MCF 10A (cell line): ENCODE data around the gene ITGB8. TPM values are rescaled to one million over a fixed set of nuclear protein-coding genes. Genes with fewer than 3 reads are reported as not detected.
"Not testable (repeated sequence)": the region's sequence is repeated elsewhere in the genome, so short reads cannot be mapped to it uniquely, and the experiment has no call there.

Experiments used
- BruUV-seq: library from RNA; stranded (reverse); fragments of 400-500 nt; replicated peaks from 2 replicates; lab custom pipeline; 2021; lab: Mats Ljungman, UMichigan
- CTCF ChIA-PET: fragments of 300-600 bp; sonication (Branson Sonifier 250); formaldehyde crosslinking; extraction: SDS; loops from one replicate; lab custom pipeline; 2021; ENCODE audit warnings: antibody characterized with exemption, inconsistent platforms; lab: Yijun Ruan, JAX
- POLR2A ChIA-PET: fragments of 300-600, 350-650 bp; sonication (Branson Sonifier 250); formaldehyde crosslinking; extraction: SDS; loops from one replicate; lab custom pipeline; 2020; ENCODE audit warnings: antibody characterized with exemption, inconsistent platforms; lab: Yijun Ruan, JAX
- DNase-seq: peaks from one replicate; pipeline ENCODE4 v3.0.0-alpha.2; 2018; ENCODE audit not compliant: unreplicated experiment
- H3K27ac Mint-ChIP-seq: one replicate; pipeline ENCODE4 v1.8.0; 2022; ENCODE audit warnings: mild to moderate bottlenecking, low read depth, mixed read lengths; ENCODE audit not compliant: unreplicated experiment
- H3K27me3 Mint-ChIP-seq: one replicate; pipeline ENCODE4 v1.8.0; 2022; ENCODE audit warnings: mixed read lengths; ENCODE audit not compliant: insufficient read depth, unreplicated experiment
- H3K36me3 Mint-ChIP-seq: one replicate; pipeline ENCODE4 v1.8.0; 2022; ENCODE audit warnings: mild to moderate bottlenecking, moderate library complexity, mixed read lengths; ENCODE audit not compliant: insufficient read depth, unreplicated experiment
- H3K4me1 Mint-ChIP-seq: one replicate; pipeline ENCODE4 v1.8.0; 2022; ENCODE audit warnings: mixed read lengths; ENCODE audit not compliant: insufficient read depth, unreplicated experiment
- H3K4me3 Mint-ChIP-seq: one replicate; pipeline ENCODE4 v1.8.0; 2022; ENCODE audit warnings: mild to moderate bottlenecking, moderate library complexity, mixed read lengths; ENCODE audit not compliant: unreplicated experiment
- H3K9me3 Mint-ChIP-seq: one replicate; pipeline ENCODE4 v1.8.0; 2022; ENCODE audit warnings: mixed read lengths; ENCODE audit not compliant: unreplicated experiment
- CTCF ChIP-seq: fragments of 200-600 bp; IDR thresholded peaks from one replicate; pipeline ENCODE4 v1.8.0; 2022; ENCODE audit warnings: antibody characterized with exemption, mild to moderate bottlenecking; ENCODE audit not compliant: unreplicated experiment
- intact Hi-C: fragments of 100-400 bp; cut with micrococcal nuclease; formaldehyde crosslinking; loops from 2 replicates; pipeline ENCODE4 v1.14.1; 2022
- total RNA-seq: library from RNA; stranded (reverse); gene quantifications from 2 replicates; pipeline ENCODE4 v1.2.3, GENCODE V29; 2022

The ITGB8 gene
- total RNA-seq, 1 experiment from 2014 or later = 38.1 TPM

- intact Hi-C loops = no loop called here
- Mint-ChIP-seq H3K9me3 (no peaks in the 10 kb centered on the region), H3K27me3 (no peaks in the 10 kb centered on the region), H3K36me3 (no peaks in the 10 kb centered on the region), H3K4me1 (peaks cover 21% of the 10 kb centered on the region), H3K27ac (no peak overlapping the region), H3K4me3 (no peak overlapping the region)
- no peak for TF ChIP-seq CTCF
- BruUV-seq = no TSS peak
- no peak for DNase-seq
- ChIA-PET CTCF (interaction anchor here (0.6 kb wide), 1 partner anchor 1785 kb away, joined by 4 read pairs; no protein-coding TSS in a partner anchor), POLR2A (interaction anchor here (1.0 kb wide), 1 partner anchor 32 kb away, joined by 4 read pairs; the partner anchor contains the start of gene ITGB8)
Observed at GRCh38 chr7:20298486-20298901, 32.2 kb upstream of the ITGB8 start.

- POLR2A ChIA-PET = interaction anchor here (1.0 kb wide), 1 partner anchor 31 kb away, joined by 4 read pairs; the partner anchor contains the start of gene ITGB8
- intact Hi-C loops = no loop called here
Observed at GRCh38 chr7:20299145-20299544, 31.6 kb upstream of the ITGB8 start.

DNA sequence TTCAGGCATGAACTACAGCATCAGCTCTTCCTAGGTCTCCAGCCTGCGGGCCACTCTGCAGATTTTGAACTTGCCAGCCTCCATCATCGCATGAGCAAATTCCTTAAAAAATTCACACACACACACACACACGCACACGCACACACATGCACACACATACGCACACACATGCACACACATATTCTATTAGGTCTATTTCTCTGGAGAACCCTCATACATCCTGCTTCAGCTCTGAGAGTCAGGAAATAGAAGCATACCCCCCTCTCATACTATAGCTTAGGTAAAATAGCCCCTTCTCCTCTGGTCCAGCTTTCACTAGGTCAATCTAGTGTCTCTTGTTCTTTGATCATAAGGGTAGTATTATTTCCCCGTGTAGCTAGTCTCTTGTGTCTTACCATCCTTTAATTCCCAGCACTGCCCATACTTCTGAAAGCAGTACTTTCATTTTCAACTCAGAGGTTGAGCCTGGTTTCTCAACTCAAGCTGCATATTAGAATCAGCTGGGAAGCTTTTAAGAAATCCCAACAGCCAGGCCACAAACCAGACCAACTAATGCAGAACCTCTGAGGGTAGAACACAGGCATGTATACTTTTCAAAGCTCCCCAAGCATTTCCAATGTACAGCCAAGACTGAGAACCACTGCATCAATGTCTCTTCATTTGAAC is 30.9 kb upstream of the ITGB8 start:
- Mint-ChIP-seq H3K36me3 (no peaks in the 10 kb centered on the region), H3K27ac (peak overlapping the region; percentile 87), H3K9me3 (no peaks in the 10 kb centered on the region), H3K4me1 (peaks cover 21% of the 10 kb centered on the region), H3K4me3 (no peak overlapping the region), H3K27me3 (no peaks in the 10 kb centered on the region)
- intact Hi-C loops = no loop called here
- no peak for DNase-seq
- no TSS peak for BruUV-seq
- POLR2A ChIA-PET = interaction anchor here (0.5 to 1.0 kb wide), 3 partner anchors 8 to 59 kb away, joined by 3 to 4 read pairs (median 4); partner anchors contain the start of gene ITGB8
- CTCF ChIA-PET = interaction anchor here (0.5 to 1.6 kb wide), 11 partner anchors 28 to 591 kb away, joined by 3 to 7 read pairs (median 3); partner anchors contain the start of gene POLR1F
- no peak for TF ChIP-seq CTCF

More at GRCh38 chr7:20299145-20299544, 31.6 kb upstream of the ITGB8 start:
- no peaks in the 10 kb centered on the region for H3K36me3 Mint-ChIP-seq
- H3K4me3 Mint-ChIP-seq = no peak overlapping the region
- peaks cover 21% of the 10 kb centered on the region for H3K4me1 Mint-ChIP-seq
- H3K27me3 Mint-ChIP-seq = no peaks in the 10 kb centered on the region
- TF ChIP-seq CTCF = no peak
- H3K27ac Mint-ChIP-seq = no peak overlapping the region
- BruUV-seq = no TSS peak
- H3K9me3 Mint-ChIP-seq = no peaks in the 10 kb centered on the region
- CTCF ChIA-PET = interaction anchor here (0.5 to 1.6 kb wide), 4 partner anchors 33 to 590 kb away, joined by 3 to 5 read pairs (median 3); partner anchors contain the start of gene POLR1F
- no peak for DNase-seq

DNA sequence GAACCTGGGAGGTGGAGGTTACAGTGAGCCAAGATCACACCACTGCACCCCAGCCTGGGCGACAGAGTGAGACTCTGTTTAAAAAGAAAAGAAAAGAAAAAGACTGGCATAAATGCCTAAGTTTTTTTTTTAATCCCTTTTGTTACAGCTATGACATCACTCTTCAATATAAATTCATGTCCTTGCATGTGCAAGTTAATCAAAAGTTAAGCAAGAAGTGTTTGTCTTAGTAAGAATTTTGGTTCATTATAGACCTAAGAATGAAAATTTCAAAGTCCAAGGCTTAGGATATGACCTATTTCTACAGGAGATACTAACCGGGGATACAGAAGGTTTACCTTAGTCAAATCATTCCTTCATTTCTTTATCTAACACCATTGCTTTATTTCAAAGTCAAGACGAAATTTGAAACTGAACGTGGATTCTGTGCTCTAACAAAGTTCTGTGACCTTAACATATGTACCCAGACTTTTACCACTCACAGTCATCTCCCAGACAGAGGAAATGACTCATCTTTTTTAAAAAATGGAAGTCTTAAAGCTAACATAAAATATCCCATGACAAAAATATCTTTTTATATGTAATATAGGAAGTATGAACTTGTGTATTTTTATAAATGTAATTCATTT is 29.3 kb upstream of the ITGB8 start:
- no peaks in the 10 kb centered on the region for H3K9me3 Mint-ChIP-seq
- peaks cover 22% of the 10 kb centered on the region for H3K4me1 Mint-ChIP-seq
- H3K36me3 Mint-ChIP-seq = no peaks in the 10 kb centered on the region
- BruUV-seq = TSS peak; percentile 77
- no peaks in the 10 kb centered on the region for H3K27me3 Mint-ChIP-seq
- H3K4me3 Mint-ChIP-seq = no peak overlapping the region
- intact Hi-C loops = no loop called here
- POLR2A ChIA-PET = interaction anchor here (0.7 to 1.5 kb wide), 3 partner anchors 10 to 524 kb away, joined by 3 to 4 read pairs (median 4); partner anchors contain the start of gene ITGB8
- peak overlapping the region; percentile 54 for H3K27ac Mint-ChIP-seq
- DNase-seq = peak; percentile 46
- CTCF ChIA-PET = interaction anchor here (0.6 to 2.1 kb wide), 9 partner anchors 9 to 589 kb away, joined by 3 to 7 read pairs (median 4); no protein-coding TSS in a partner anchor
- no peak for TF ChIP-seq CTCF

DNA sequence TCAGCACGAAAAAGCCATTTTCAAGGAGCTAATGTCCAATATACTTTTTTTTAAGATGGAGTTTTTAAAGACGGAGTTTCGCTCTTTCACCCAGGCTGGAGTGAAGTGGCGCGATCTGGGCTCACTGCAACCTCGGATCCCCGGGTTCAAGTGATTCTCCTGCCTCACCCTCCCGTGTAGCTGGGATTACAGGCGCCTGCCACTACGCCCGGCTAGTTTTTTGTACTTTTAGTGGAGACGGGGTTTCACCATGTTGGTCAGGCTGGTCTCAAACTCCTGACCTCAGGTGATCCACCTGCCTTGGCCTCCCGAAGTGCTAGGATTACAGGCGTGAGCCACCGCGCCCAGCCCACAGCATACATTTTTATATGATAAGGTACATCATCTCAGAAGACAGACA is 28.4 kb upstream of the ITGB8 start:
- H3K4me3 Mint-ChIP-seq, BruUV-seq, H3K36me3 Mint-ChIP-seq, H3K9me3 Mint-ChIP-seq, intact Hi-C loops, H3K27ac Mint-ChIP-seq, DNase-seq, H3K27me3 Mint-ChIP-seq: not testable (repeated sequence)
- peaks cover 21% of the 10 kb centered on the region for H3K4me1 Mint-ChIP-seq
- POLR2A ChIA-PET = interaction anchor here (0.8 to 1.5 kb wide), 2 partner anchors 22 to 29 kb away, joined by 3 to 4 read pairs; partner anchors contain the start of gene ITGB8
- CTCF ChIA-PET = interaction anchor here (0.6 to 2.1 kb wide), 7 partner anchors 9 to 555 kb away, joined by 3 to 6 read pairs (median 4); no protein-coding TSS in a partner anchor
